SKM-1 (cell line): Measurements from ENCODE around the gene NR3C2.
"Not testable (repeated sequence)": the region's sequence is repeated elsewhere in the genome, so short reads cannot be mapped to it uniquely, and the experiment has no call there.

Experiments used
- DNase-seq: peaks from one replicate; lab custom pipeline; 2025; ENCODE audit not compliant: unreplicated experiment; lab: John Stamatoyannopoulos, UW

Gene NR3C2

DNA sequence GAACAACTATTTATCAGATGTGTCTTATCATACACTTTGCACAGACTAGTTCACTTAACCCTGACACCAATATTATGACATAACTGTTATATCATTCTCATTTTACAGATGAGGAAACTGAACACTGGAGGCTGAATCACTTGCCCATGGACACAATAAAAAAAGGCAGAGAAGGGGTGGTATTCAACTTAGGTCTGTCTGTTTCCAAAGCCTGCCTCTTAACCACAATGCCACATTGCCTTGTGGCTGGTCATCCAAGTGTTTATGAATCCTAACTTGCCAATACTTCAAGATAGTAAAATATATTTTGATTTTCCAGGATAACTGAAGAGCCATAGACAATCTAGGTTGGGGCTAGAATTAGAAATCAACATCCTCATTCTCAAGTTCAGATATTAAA is 327.8 kb downstream of the NR3C2 start:
- DNase-seq, result no peak

DNA sequence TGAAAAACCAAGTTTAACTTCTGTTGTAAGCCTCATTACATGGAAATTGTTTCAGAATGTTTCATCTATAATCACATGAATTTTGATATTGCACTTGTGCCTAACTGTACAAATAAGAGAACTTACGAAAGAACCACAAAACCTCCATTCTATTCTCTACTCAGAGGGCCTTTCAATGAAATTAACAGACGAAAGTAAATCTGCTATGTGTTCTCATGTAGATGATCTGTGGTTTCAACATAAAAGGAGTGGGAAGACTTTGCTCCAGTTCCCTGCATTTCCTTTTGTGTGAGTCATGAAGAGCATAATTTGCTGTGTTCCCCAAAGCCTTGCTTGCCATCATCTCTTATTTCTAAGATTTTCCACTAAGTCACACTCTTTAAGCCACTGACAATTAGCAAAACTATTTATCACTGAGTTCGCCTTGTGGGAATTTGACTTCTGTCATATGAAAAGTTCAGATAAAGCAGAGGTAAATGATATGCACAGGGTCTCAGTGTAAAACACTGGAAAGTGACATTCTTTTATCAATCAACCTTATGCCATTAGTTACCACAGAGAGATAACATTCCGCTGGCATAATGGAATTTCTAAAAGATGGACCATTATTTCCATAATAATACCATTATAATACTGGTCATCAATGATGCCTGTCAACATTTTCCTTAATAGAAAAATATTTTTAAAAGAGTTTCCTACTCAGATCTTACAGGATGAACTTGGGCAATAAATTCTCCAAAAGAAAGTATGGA is 329.8 kb downstream of the NR3C2 start:
- no peak for DNase-seq

DNA sequence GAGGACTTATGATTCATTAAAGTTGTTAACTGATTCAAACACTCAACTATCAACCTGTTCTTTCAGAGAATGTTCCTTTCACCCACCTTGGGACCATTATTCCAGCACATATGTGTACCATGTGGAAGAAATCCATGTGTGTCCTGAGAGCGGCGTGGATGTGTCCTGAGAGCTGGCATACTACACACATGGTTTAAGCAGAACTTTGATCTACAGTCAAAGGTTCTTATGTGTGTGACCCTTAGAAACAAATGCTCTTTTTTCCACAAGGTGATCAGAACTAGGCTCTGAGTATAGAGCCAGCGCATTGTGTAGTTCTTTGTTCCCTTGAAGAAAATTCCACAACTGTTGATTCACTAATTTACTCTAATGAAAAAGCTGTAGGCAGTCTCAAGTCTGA is 332.0 kb downstream of the NR3C2 start:
- no peak for DNase-seq

DNA sequence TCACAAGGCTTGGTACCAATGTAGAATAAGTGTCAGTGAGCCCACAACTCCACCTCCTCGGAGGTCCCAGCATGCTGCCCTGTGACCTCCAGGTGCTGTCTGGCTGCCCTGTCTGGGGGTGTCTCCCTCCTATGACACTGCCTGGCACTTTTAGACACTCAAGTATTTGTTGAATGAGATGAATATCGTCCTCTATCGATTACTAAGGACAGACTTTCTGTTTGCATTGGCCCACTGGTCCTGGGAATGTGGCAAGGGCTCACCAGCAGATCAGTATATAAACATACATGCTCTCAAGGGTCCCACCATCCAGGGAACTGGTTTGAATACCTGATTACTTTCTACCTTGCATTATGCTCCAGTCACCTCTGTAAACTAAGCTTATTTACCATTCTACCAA is 333.0 kb downstream of the NR3C2 start:
- no peak for DNase-seq

DNA sequence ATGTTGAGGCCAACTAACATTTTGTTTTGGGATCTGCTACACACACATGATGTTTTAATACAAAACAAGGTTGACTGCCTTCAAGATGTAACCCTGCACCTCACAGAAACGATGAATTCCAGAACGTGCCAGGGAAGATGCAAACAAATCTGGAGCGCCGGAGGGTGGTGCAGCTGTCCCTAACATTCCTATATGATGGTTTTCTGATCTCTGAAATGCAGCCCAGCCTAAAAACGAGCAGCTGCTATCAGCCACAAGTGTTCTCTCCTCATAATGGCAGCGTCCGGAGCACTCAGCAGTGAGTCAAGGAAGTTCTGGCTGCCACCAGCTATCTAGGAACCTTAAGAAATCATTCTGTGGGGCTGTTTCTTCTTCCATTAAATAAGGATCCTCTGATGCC is 333.4 kb downstream of the NR3C2 start:
- no peak for DNase-seq

DNA sequence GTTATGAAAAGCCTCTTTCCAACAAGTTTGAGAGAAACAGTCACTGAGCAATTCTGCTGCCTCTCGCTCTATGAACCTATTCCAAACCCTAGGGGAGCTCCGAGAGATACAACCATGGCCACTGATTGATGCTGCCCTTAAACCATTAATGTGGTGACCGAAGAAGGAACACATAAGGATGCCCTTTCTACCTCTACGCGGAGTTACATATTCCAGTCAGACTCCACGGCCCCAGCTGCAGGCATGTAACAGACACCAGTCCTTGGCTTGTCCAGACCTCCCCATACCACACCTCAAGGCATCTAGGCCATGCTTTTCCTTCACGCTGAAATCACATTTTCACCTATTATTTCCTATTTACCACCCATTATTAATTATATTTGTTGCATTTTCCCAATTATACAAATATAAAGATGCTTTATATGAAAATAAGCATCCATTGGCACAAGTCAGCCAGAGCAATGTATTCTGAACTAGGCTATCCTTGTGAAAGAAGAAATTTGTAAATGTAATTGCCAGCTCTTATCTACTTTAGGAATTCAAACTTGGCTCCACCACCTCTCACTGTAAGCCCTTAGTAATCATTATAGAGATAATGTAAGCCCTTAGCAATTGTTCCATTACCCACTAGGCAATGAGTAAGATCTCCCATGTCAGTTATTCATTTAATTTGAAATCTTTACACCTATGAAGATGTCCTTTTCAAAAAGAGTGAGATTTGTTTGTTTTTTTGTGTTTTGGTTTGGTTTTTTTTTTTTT is 338.4 kb downstream of the NR3C2 start:
- no peak for DNase-seq

DNA sequence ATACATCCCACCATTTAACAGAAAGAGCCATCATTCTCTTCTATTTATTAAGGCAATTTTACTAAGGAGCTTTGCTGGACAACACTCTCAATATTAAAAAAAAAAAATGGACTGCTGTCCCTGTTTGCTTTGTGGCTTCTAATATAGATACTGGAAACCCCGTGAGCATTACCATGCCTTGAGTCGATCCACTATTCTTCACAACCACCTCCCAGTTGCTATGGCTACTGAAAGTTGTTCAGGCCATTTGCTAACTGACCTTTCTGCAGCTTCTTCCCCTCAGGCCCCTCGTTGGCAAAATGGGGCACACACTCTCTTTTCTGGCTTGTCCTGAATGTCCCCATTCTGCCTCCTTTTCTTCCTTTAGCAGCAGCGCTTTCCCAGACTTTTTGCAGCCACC is 340.4 kb downstream of the NR3C2 start:
- DNase-seq, result no peak

DNA sequence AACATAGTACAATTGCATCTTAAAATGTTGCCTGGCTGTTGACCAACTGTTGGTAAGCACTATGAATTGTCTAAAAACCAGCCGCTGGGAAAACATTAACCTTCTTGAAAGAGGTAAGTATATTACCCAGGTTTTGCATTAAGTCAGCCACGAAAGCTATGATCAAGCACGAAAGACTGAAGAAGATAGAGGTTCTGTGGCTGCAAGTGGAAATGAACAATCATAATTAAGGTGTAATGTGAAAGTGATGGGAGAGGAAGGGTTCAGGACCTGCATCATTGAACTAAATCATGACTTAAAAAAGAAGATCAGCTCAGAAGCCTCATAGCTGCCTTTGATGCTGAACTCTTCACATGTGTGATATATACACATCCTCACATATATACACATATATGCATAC is 341.0 kb downstream of the NR3C2 start:
- no peak for DNase-seq

DNA sequence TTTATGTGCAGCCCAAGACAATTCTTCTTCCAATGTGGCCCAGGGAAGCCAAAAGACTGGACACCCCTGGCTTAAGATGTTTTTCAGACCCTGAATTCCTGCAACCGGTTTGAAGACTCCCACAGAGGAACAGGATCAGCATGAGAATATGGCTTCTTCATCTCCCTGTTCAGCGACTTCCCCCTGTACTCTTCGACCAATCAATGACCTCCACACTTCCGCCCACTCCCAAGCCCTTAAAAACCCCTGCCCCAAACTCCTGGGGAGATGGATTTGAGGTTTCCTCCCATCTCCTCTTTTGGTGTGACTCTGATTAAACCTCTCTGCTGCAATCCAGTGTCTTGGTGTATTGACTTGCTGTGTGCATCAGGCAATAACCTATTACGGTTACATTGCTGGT is 344.4 kb downstream of the NR3C2 start:
- DNase-seq, result no peak

DNA sequence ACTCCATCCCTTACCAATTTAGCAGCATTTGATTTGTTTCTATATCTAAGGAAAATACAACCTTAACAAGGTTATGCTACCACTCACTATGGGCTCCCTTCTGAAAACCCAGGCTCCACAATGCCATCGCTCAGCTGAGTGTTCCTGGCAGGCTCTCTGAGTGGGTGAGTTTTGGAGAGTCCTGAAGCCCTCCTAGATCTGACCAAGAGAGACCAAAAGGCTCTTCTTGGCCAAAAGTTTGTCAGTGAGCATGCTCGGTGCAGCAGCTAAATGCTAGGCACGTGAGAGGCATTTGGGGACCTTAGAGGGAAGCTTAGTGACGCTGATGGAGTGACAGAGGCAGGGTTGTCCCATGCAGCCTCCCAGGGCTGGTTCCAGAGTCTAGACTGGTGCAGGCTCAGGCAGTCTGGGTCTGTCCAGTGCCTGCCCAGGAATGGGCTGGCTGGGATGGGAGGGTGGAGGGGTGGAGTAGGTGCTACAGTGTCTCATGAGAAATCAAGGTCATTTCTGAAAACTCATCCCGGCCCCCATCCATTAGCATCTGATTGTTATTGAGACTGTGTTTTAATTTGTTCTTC is 346.8 kb downstream of the NR3C2 start:
- no peak for DNase-seq

DNA sequence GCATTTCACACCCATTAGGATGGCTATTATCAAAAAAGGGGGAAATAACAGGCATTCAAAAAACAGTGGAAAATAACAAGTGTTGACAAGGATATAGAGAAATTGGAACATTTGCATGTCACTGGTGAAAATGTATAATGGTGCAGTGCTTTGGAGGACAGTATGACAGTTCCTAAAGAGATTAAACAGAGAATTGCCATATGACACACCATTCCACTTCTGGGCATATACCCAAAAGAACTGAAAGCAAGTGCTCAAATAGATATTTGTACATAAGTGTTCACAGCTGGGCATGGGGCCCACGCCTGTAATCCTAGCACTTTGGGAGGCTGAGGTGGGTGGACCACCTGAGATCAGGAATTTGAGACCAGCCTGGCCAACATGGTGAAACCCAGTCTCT is 348.1 kb downstream of the NR3C2 start:
- no peak for DNase-seq

DNA sequence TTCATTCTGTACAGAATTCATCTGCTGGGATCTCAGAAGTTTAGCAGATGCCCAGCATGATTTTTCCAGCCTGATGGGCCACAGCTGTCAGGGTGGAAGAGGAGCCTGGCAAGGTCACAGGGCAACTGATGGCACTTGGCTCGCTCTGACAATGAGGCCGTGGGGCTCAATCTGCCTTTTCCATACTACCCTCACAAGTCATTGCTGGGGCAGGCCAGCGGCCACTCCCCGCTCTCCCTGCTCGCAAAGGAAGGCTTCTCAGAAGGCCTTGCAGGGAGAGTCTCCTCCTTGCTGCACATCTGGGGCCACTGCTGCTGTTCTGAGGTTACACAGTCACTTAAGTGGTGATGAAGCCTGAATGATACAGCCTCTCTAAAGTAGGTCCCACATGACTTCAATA is 349.1 kb downstream of the NR3C2 start:
- DNase-seq, result no peak

DNA sequence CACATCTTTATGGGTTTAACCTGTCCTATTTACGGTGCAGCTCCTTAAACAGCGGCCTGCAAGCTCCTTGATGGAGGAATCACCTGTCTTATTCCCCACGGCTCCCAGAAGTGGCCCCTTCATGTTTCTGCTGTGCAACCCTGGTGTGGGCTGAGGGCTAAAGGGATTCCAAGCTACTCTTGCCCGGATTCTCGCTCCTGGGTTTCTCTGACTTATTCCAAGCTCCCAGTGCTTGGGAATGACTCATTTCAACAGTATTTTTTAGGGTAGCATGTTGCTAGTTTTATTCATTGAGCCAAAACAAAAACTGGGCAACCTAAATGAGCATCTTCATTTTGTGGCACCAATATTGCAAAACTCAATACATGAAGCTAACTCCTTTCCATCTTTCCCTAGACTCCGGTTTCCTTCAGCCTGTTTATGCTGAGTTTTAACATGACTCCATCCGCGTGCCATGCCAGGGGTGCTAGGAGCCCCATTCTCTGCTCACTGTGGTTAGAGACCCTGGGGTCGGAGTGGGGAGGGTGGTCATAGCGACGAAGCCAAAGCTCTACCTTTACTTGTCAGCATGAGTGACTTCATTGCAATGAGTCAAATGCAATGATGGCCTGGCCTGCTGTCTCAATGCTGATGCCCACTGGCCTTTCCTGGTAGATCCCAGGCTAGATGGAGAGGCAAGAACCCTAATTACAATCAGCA is 349.7 kb downstream of the NR3C2 start:
- DNase-seq, result no peak

DNA sequence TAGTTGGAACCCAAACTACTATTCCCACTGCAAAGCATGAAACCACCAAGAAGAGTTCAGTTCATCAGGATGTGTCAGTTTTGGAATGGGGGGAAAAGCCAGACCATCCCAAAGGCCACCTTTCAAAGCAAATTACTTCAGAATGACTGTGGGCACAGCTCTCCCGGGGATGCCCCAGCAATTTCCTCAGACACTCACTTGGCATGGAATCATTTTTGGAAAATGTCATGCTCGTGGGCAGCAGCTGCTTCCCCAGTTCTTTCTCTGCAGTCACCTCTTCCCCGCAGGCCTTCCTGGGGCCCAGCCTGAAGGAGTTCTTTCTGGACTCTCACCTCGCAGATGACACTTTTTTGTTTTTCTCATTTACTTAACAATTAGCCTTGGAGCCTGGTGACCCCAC is 350.3 kb downstream of the NR3C2 start:
- no peak for DNase-seq

DNA sequence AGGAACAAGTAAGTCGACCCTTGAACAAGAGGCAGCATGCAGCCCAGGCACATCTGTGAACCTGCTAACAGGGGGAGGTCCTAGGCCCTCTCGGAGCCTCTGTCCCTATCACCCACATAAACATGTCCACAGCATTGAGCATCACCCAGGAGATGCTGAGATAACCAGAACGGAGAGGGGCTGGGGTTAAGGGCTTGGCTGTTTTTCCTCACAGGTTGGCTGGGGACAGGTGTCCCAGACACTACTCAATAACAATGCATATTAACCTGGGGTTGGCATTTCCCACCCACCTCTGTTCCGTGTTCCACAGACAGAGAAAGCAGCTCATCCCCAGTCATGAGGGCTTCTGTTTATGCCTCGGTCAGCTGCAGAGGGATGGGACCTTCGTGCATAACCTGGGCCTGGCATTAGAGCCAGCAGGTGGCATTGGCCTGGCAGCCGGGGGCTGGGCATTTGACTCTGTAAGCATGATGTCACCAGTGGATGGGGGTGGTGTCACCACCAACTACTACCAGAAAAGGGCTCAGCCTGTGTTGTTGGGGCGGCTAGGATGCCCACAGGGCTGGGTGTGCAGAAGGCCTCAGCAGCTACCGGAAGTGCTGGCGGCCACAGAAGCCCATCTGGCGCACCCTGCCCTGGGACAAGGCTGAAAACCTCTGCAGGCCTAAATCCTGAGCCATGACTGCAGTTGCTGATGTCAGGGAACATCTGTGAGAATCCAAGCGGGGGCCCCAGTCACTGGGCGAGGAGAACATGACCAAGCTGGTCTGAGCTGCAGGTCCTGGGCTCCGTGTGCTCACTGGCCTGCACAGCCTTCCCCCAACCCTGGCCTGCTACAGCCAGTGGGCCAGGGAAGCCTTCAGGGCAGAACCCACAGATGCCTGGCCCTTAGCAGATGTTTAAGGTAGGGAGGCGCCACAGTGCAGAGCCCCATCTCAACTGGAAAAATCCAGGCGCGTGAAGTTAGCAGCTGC is 351.4 kb downstream of the NR3C2 start:
- no peak for DNase-seq

DNA sequence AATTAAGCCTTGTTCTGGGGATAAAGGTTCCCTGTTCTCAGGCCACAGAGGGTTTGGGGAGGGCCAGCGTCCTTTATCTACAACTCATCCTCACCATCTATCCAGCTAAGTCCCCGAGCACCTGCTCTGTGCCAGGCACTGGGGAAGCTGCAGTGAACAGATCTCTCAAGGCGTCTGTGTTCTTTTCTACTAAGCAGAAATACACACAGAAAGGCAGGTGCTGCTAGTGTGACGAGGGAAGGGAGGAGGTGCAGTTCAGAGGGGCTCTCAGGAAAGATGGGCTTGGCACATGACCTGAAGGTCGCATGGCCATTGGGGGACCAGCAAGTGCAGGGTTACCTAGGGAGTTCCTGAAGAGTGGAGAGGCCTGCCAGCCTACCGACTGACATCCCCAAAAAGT is 352.2 kb downstream of the NR3C2 start:
- no peak for DNase-seq

DNA sequence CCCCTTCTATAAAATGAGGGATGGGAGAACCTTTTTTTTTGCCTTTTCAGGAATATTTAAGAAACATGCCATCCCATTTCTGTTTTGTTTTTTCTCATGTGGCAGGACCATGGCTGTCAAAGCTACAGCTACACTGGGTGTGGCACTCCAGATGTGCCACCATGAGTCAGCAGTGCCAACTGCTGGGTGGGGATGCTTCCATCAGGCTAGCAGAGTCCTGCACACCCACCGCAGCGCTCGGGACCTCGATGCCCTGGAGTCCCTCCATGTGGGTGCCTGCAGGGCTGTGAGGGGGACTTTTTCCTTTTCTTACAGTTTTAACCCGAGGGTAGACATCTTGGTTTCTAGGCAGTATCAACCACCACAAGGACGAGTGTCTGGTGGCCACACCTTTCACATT is 352.6 kb downstream of the NR3C2 start:
- no peak for DNase-seq

DNA sequence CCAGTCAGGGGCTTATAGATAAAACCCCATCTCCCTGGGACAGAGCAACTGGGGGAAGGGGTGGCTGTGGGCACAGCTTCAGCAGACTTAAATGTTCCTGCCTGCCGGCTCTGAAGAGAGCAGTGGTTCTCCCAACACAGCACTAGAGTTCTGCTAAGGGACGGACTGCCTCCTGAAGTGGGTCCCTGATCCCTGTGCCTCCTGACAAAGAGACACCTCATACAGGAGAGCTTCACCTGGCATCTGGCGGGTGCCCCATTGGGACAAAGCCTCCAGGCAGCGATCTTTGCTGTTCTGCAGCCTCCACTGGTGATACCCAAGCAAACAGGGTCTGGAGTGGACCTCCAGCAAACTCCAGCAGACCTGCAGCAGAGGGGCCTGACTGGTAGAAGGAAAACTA is 359.1 kb downstream of the NR3C2 start:
- DNase-seq, result not testable (repeated sequence)

DNA sequence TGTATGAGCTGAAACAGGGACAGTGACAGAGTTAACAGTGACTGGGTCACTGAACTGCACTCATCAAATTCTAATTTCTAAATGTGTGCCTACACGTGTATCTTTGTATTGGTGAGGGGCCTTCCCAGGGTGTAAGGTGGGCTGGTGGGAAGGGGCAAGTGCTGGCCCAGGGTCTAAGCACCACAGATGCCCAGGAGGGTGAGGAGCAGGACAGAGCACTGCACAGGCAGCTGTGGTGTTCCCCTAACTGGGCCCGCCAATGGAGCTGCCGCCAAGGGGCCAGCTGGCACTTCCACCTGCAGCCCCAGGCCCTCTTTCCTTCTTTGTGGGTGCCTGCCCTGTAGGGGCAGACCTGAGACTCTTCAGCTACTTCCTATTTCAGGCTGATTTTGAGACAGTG is 360.5 kb downstream of the NR3C2 start:
- no peak for DNase-seq

DNA sequence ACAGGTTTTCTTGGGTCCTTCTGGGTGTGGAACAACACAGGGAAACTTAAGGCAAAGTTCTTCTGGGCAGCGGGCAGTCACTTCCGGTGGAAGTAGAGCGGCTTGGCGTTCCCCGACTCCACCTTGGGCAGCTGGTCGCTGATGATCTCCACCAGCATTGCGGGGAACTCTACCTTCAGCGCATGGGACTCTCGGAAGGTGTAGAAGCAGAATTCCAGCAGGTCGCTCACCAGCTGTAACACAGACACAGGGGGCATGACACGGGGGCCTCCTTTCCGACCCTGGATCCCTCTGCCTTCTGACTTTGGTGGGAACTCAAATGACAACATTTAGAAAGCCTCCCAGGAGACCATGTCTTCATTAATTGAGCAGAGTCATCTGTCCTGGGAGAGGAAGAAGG is 360.9 kb downstream of the NR3C2 start:
- no peak for DNase-seq

DNA sequence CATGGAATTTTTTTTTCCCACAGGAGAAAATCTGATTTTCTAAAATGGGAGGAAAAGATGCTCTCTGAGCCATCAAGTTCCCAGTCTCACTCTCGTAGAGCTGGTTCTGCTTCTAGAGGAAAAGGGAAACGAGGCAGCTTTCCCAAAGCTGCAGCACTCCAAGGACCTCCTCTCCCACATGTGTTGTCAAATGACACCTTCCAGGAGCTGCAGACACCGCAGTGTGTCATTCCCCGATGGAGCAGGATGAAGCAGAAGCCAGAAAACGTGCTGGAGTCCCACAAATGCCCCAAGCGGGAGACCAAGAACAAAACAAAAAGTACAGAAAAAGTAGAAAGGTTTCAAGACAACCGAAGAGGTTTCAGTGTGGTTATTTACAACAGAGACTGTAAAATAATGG is 362.3 kb downstream of the NR3C2 start:
- DNase-seq, result no peak
